GM12801 (cell line): Measurements from ENCODE around the gene TFG.

Source experiments
- CTCF ChIP-seq: IDR thresholded peaks from one replicate; pipeline ENCODE4 v1.5.1; 2011; ENCODE audit warnings: control low read depth; ENCODE audit not compliant: insufficient read length; ENCODE audit errors: extremely low read depth

TFG gene

GRCh38 chr3:100748220-100748619 lies 38.9 kb downstream of the TFG start:
- TF ChIP-seq CTCF = no peak

GRCh38 chr3:100748967-100749366 lies 39.7 kb downstream of the TFG start:
- TF ChIP-seq CTCF = no peak

GRCh38 chr3:100753846-100754245 lies 44.6 kb downstream of the TFG start:
- no peak for TF ChIP-seq CTCF

- no peak for TF ChIP-seq CTCF
Observed at GRCh38 chr3:100754563-100755334, 45.5 kb downstream of the TFG start.

GRCh38 chr3:100756441-100756840 lies 47.1 kb downstream of the TFG start:
- no peak for TF ChIP-seq CTCF

GRCh38 chr3:100759159-100759558 lies 49.9 kb downstream of the TFG start:
- no peak for TF ChIP-seq CTCF

GRCh38 chr3:100759950-100760349 lies 50.7 kb downstream of the TFG start:
- TF ChIP-seq CTCF = no peak
